ENCODE results near the gene HOXA5. TPM values are rescaled to one million over a fixed set of nuclear protein-coding genes. Genes with fewer than 3 reads are reported as not detected.

HOXA5 gene
- total RNA-seq, 1 donor from 2014 or later: 15.3 TPM

GRCh38 chr7:27161214-27161720 lies 17.8 kb upstream of the HOXA5 start:
- DNase-seq (ENCODE audit: low spot score): no peak

- DNase-seq (ENCODE audit: low spot score): no peak
Observed at GRCh38 chr7:27160546-27161213, 17.2 kb upstream of the HOXA5 start.

GRCh38 chr7:27160145-27160545 lies 16.7 kb upstream of the HOXA5 start:
- peak; percentile 89 for DNase-seq (ENCODE audit: low spot score)

- peak; percentile 39 for DNase-seq (ENCODE audit: low spot score)
Observed at GRCh38 chr7:27159266-27160144, 16.0 kb upstream of the HOXA5 start.

GRCh38 chr7:27158436-27159265 lies 15.2 kb upstream of the HOXA5 start:
- DNase-seq (ENCODE audit: low spot score): peak; percentile 87

GRCh38 chr7:27157702-27158431 lies 14.4 kb upstream of the HOXA5 start:
- peak; percentile 85 for DNase-seq (ENCODE audit: low spot score)

GRCh38 chr7:27156916-27157701 lies 13.6 kb upstream of the HOXA5 start:
- peak; percentile 87 for DNase-seq (ENCODE audit: low spot score)

GRCh38 chr7:27156508-27156898 lies 13.0 kb upstream of the HOXA5 start, which contains the start of gene HOXA7:
HOXA7 (minus strand) TSS chr7:27156675; CDS start chr7:27156545, 130 bp downstream.
- DNase-seq (ENCODE audit: low spot score): peak; percentile 93

GRCh38 chr7:27155816-27156507 lies 12.5 kb upstream of the HOXA5 start:
- peak; percentile 87 for DNase-seq (ENCODE audit: low spot score)

GRCh38 chr7:27154901-27155815 lies 11.7 kb upstream of the HOXA5 start:
- peak; percentile 88 for DNase-seq (ENCODE audit: low spot score)

- DNase-seq (ENCODE audit: low spot score): no peak
Observed at GRCh38 chr7:27154369-27154768, 10.9 kb upstream of the HOXA5 start.

GRCh38 chr7:27153526-27153925 lies 10.0 kb upstream of the HOXA5 start:
- DNase-seq (ENCODE audit: low spot score): no peak

- no peak for DNase-seq (ENCODE audit: low spot score)
Observed at GRCh38 chr7:27152816-27153442, 9.4 kb upstream of the HOXA5 start.

- peak; percentile 88 for DNase-seq (ENCODE audit: low spot score)
Observed at GRCh38 chr7:27151931-27152815, 8.7 kb upstream of the HOXA5 start, which contains the start of gene HOXA3. HOXA3 (minus strand) TSS chr7:27152583; CDS start chr7:27110640, 41,943 bp downstream.

GRCh38 chr7:27151341-27151930 lies 8.0 kb upstream of the HOXA5 start:
- no peak for DNase-seq (ENCODE audit: low spot score)

Data from mesenteric fat pad (tissue), 1 donor.